CD4-positive, alpha-beta T cell treated with Interferon gamma for 1 hour (primary cell): ENCODE measurements around the gene ZNF564.
"Not testable (repeated sequence)": the region's sequence is repeated elsewhere in the genome, so short reads cannot be mapped to it uniquely, and the experiment has no call there.

ENCODE experiments used
- DNase-seq: peaks from one replicate; pipeline ENCODE4 v3.0.0-alpha.2; 2020

The ZNF564 gene

DNA sequence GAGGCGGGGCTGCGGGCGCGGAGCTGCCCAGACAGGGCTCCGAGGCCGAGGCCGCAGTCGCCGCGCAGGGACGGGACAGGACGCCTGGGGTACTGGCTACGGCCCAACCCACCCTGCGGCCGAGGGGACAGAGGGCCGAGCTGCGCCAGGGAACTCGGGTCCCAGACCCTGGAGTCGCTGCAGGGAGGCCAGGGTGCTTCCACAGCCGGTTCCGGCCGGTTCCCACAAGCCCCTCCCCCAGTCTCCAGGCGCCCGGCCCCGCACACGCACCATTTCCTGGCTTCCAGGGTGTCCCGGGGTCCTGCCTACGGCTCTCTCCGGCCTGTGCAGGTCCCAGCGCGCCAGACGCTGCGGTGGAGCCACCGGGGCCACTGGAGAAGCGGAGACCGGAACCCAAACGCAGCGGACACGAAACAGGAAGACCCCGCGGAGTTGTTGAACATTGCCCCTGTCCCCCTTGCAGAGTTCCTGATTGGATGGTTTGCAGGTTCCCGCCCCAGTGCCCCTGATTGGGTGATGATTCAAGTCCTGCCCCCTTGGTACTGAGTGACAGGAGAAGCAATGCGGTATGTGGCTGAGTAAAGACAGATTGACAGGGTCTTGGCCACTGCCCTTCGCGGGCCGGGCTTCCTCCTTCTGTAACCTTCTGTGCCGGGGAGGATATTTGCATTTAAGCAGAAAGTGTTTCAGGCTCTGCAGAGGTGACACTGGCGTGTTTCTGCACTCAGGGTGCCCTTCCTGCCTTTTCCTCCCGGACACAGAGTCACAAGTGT lies at the start of gene ZNF564:
Gene ZNF564, minus strand, starts transcription at position 423 of the 773 bp plus-strand sequence. Its CDS starts 150 bp downstream, at position 273.
- peak; percentile 94 for DNase-seq

DNA sequence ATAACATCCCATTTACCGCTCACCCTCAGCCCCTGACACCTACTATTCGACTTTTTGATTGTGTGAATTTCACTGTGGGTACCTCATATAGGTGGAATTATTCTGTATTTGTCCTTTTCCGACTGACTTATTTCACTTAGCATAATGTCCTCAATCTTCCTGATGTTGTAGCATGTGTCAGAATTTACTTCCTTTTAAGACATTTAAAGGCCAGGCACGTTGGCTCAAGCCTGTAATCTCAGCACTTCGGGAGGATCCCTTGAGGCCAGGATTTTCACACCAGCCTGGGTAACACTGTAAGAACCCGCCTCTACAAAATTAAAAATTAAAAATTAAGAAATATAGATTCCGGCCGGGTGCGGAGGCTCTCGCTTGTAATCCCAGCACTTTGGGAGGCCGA lies 46.3 kb upstream of the ZNF564 start:
- DNase-seq = no peak

DNA sequence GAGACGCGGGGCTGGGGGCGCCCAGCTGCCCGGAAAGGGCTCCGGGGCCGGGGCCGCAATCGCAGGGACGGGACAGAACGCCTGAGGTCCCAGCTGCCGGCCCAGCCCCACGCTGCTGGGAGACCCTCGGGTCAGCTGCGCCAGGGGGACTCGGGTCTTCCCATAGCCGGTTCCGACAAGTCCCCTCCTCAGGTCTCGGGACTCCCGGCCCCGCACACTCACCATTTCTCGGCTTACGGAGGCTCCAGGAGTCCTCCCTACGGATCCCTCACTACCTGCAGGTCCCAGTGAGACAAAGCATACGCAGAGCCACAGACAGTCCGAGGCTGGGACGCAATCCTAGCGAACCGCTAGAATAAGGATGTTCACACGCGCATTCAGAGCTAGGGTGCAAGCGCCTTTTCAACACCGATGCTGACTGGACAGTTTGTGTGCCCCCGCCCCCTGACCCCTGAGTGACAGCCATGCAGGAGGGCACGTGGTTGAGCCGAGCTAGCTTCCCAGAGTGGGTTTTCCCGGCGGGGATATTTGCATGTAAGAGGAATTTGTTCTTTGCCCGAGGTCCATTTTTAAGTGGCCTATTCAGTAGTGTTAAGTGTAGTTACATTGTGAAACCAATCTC lies 45.8 kb upstream of the ZNF564 start:
- no peak for DNase-seq

DNA sequence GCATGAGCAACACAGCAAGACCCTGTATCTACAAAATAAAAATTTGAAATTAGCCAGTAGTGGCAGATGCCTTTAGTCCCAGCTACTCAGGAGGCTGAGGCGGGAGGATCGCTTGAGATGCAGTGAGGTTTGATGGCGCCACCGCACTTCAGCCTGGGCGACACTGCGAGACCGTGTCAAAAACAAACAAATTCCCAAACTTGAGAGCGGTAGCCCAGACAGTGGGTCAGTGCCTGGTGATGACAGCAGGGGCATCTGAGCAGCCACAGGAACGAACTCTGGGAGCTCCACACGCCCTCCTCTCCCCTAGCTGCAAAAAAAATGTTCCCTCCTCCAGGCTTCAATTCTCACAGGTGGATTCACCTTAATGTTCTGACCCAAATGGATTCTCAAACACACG lies 45.2 kb upstream of the ZNF564 start:
- no peak for DNase-seq

DNA sequence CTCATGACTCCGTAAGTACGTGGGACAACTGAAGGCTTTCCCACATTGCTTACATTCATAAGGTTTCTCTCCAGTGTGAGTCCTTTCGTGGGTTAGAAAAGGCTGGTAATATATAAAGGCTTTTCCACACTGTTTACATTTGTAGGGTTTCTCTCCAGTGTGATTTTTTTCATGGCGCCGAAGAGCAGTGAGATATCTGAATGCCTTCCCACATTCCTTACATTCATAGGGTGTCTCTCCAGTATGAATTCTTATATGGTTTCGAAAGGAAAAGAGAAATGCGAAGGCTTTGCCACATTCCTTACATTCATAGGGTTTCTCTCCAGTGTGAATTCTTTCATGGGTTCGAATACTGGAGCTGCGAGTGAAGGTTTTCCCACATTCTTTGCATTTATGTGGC lies 29.8 kb upstream of the ZNF564 start:
- no peak for DNase-seq

DNA sequence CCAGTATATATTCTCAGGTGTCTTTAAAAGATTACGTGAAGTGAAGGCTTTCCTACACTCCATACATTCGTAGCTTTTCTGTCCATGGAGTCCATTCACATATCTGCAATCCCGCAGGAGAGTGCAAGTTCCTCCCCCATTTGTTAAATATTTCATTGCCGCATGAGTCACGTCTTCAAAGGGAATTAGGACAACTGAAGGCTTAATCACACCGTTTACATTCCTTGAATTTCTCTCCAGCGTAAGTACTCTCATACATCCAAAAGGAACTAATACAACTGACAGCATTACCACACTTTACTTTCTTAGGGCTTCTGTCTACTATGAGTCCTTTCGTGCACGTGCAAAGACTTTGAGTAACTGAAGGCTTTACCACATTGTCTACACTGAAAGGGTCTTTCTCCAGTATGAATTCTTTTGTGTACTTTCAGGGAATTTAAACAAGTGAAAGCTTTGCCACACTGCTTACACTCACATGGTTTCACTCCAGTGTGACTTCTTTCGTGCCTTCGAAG lies 29.0 kb upstream of the ZNF564 start:
- DNase-seq = no peak

DNA sequence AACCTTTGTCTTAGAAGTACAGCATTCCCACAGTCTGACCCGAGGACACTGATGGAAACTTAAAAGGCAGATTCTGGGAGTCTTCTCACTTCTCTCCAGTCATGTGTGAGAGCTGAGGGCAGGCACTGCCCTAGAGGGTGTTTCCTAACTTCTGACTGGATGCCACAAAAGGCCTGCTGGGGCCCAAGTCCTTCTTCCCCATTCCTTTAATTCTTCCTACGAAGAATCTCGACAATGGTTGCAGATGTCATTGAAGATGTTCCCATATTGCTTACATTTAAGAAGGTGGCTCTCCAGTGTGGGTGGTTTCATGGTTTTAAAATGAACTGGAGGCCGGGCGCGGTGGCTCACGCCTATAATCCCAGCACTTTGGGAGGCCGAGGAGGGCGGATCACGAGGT lies 27.4 kb upstream of the ZNF564 start:
- no peak for DNase-seq

DNA sequence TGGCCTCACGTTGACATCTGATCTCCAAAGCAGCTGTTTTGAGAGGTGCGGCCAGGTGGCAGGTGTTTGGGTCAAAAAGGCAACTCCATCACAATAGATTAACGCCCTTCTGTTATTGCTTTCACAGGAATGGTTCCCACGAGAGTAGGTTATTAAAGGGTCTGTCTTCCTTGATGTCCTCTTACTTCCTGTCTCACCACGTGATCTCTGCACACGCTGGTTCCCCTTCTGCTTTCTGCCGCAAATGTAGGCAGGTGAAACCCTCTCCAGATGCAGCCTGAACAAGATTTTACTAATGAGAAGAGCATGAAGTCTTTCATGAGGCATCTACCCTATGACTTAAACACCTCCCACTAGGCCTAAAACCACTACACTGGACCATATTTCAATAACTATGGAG lies 22.8 kb upstream of the ZNF564 start:
- peak; percentile 39 for DNase-seq

DNA sequence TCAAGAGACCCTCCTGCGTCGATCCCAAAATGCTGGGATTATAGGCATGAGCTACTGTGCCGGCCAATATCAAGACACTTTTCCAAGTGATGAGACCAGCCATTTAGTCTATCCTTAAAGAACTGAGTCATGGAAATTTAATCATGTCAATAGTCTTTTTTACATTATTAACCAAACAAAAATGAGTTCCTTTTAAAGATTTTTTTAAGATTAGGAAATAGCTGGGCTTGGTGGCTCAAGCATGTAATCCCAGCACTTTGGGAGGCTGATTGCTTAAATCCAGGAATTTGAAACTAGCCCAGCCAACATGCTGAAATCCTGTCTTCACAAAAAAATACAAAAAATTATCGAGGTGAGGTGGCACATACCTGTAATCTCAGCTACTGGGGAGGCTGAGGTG lies 16.7 kb upstream of the ZNF564 start:
- DNase-seq = no peak

DNA sequence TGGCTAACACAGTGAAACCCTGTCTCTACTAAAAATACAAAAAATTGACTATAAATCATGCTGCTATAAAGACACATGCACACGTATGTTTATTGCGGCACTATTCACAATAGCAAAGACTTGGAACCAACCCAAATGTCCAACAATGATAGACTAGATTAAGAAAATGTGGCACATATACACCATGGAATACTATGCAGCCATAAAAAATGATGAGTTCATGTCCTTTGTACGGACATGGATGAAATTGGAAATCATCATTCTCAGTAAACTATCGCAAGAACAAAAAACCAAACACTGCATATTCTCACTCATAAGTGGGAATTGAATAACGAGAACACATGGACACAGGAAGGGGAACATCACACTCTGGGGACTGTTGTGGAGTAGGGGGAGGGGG lies 15.1 kb upstream of the ZNF564 start:
- DNase-seq = not testable (repeated sequence)

DNA sequence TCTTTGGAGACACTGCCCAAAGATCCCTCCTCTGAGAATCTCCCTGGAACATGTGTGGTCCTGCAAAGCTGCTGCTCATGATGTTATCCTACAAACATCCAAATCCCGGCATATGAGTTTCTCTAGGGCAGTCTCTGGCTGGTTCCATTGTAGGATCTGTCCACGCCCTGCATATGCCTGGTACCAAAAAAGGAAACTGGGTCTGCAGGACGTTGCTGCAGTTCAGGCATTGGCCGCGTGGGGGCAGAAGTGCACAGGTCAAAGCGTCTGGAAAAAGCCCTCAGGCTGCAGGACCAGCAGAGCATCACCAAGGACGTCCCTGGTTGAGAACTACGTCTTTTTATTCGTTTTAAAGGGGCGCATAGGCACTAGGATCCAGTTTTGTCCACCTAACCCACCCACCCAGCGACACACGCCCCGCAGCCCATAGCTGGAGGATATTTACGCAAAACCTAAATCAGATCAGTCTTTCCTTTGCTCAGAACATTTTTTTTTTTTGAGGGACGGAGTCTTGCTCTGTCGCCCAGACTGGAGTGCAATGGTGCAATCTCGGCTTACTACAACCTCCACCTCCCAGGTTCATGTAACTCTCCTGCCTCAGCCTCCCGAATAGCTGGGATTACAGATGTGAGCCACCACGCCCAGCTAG lies 12.9 kb upstream of the ZNF564 start:
- DNase-seq = peak; percentile 83

DNA sequence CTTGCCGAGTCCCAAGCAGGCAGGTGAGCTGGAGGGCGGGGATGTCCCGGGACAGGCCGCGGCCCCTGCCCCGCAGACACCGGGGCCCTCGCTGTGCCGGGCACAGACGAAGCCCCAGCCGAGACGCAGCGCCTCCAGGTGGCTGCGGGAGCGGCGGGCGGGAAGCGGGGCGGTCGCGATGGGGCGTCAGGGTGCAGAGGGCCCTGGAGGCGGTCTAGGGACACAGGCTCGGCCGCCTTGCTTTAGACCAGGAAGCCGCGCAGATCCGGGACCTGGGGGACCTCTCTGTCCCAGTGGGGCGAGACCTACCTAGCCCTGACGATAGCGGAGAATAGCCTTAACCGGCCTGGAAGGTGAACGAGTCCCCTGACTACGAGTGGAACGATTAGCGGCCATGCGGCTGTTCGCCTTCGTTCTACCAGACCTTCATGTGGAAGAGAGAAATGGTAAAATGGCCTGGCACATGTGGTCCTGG lies 4.2 kb upstream of the ZNF564 start:
- no peak for DNase-seq

DNA sequence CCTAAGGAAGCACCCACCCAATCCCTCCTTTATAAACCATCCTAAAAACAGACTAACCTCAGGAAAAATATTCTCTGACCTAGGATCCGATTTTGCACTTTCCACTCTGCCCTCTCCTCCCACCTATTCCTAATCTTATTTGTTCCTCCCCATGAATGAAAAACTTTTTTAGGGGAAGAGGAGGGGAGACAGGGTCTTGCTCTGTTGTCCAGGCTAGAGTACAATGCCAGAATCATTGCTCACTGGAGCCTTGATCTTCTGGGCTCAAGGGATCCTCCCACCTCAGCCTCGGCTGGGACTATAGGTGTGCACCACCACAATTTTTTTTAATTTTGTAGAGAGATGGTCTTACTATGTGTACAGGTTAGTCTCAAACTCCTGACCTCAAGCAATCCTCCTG lies 4.4 kb downstream of the ZNF564 start:
- DNase-seq = no peak

DNA sequence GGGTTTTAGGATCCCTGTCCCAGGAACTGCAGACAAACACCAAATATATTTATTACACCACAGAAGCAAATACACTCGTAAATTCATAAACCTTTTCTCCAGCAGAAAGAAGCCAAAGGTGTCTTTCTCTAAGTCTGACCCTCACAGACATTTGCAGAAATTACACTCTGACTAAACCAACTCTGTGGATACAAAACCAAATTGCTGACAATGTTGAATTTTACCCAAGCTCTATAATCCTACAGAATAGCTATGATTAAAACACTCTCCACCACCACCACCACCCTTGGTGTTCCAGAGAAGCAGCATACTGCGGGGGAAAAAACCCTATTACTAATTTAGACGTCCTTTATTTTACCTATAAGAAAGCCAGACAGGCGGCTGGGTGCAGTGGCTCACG lies 5.2 kb downstream of the ZNF564 start:
- DNase-seq = no peak

DNA sequence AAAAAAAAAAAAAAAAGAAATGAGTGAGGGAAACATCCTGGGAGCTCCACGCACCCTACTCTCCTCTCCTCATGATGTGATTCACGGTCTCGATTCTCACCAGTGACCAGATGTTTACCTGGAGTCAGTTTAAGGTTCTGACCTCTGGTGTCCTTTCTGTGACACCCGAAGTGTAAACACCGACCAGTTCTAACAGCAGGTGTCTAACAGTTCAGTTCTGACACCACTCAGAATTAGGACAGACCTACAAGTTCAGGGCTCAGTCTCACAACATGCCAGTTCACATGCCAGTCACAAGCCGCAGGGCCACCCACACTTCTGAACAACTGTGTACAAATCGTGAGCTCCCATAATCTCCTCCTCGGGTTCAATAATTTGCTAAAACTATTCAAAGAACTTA lies 6.0 kb downstream of the ZNF564 start:
- no peak for DNase-seq

DNA sequence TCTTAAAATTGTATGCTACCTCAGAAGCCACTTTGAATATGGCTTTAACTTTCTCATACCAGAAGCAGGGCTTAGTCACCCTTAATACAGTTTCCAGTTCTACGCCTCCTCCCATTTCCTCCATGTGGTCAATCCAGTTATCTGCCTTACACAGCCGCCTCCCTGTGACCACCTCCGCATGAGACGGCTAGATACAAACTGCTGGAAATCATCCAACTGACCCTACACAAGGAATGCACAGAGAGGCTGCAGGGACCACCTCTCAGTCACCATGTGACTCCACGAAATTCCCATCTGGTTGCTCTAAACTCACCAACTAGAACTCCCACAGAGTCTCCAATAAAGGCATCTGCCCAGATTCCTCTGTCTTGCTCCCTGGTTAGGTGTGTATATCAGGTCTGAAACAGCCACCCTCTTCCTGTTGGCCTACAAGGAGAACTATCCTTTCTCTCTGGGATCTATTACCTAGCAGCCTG lies 6.8 kb downstream of the ZNF564 start:
- no peak for DNase-seq

DNA sequence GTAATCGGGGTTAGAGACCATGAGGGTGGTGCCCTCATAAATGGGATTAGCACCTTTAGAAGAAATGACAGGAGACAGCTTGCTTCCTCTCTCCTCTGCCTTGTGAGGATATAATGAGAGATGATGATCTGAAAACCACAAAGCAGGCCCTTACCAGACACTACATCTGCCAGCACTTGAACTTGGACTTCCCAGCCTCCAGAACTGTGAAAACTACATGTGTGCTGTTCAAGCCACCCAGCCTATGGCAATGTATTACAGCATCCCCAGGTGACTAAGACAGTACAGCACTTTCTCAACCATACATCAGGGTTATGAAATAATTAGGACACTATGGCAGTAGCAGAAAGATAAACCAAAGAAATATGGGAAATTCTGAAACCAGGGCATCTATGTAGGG lies 7.4 kb downstream of the ZNF564 start:
- DNase-seq = no peak

DNA sequence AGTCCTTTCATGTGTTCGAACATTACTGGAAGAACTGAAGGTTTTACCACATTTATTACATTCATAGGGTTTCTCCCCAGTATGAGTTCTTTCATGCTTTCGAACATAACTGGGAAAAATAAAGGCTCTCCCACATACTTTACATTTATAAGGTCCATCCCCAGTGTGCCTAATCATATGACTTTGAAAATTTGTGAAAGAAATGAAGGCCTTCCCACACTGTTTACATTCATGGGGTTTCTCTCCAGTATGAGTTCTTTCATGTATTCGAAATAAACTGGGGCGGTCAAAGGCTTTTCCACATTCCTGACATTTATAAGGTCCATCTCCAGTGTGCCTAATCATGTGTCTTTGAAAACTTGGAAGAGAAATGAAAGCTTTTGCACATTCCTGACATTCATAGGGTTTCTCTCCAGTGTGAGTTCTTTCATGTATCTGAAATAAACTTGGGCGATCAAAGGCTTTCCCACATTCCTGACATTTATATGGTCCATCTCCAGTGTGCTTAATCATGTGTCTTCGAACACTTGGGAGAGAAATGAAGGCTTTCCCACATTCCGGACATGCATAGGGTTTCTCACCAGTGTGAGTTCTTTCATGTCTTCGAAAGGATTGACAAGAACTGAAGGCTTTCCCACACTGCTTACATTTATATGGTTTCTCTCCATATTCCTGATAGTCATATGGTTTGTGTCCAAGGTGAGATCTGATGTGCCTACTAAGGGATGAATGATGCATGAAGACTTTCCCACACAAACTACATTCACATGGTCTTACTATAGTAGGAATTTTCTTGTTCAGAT lies 24.0 kb downstream of the ZNF564 start:
- no peak for DNase-seq

DNA sequence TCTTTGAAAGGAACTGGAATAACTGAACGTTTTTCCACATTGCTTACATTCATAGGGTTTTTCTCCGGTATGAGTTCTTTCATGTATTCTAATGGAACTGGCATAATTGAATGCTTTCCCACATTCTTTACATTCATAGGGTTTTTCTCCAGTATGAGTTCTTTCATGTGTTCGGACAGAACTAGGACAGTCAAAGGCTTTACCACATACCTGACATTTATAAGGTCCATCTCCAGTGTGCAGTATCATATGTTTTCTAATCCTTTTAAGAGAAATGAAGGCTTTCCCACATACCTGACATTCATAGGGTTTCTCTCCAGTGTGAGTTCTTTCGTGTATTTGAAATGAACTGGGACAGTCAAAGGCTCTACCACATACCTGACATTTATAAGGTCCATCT lies 24.7 kb downstream of the ZNF564 start:
- DNase-seq = no peak

DNA sequence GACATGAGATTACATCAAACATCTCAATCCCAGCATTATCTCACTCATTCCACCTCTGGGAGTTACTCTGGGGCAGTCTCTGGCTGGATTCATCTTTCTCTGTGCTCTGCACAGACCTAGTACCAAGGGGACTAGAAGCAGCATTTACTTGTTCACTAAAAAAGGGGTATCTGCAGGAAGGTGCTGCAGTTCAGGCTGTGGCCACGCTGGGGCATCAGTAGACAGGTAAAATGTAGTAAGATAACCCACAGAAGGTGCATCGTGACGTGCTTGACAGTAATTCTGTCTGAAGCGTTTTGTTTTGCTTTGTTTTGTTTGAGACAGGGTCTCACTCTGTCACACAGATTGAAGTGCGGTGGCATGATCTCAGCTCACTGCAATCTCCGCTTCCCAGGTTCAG lies 29.3 kb downstream of the ZNF564 start:
- no peak for DNase-seq

DNA sequence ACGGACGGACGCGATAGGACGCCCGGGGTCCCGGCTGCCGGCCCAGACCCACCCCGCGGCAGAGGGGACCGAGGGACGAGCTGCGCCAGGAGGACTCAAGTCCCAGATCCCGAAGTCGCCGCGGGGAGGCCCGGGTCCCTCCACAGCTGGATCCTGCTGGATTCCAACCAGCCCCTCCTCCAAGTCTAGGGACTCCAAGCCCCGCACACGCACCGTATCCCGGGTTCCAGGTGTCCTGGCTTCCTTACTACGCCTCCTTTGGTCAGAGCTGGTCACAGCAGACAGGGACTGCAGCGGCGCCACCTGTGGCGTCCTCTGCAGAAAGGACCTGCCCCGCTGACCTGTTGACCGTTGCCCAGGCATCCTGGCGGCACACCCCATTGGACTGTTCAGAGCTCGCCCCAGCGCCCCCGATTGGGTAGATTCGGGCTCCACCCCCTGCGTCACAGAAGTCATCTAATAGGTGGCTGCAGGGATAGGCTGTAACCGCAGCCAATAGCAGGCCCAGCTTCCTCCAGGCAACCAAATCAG lies 37.7 kb downstream of the ZNF564 start:
- DNase-seq = no peak

DNA sequence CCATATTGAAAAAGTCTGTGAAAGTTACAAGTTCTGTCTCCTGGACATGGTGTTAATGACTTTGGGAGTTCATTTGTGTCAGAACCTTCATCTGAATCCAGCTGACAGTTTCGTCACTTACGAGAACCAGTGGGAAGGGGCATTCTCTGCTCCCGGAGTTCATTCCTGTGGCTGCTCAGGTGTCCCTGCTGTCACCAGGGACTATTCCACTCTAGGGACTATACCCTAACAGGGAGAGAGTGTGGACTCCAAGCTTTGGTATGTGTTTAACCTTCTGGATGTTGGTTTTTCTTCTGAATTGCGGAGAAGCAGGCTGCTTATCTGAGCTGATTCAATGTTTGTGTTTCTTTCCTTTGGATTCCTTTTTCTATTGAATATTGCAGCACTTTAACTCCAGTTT lies 54.2 kb downstream of the ZNF564 start:
- no peak for DNase-seq

DNA sequence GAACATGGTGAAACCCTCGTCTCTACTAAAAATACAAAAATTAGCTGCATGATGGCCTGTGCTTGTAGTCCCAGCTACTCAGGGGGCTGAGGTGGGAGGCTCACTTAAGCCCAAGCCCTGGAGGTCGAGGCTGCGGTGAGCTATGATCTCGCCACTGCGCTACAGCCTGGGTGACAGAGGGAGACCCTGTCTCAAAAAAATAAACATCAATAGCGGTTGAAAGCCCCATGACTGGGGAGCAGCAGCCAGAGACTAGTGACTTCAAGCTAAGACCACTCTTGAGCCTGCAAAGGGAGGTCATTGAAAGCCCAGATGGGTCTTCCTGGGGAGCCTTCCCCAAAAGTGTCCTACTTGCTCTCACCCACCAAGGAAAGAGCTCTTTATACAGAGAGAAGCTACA lies 54.8 kb downstream of the ZNF564 start:
- no peak for DNase-seq
